Adrenal gland (tissue), 12 donors: Measurements from ENCODE around the gene ACADL. TPM values are rescaled to one million over a fixed set of nuclear protein-coding genes. Genes with fewer than 3 reads are reported as not detected.

Experiments used
- DNase-seq, 7 donors: peaks; one replicate each; pipeline ENCODE4 v3.0.0-alpha.2; 2019 to 2020
- H3K27ac ChIP-seq, 5 donors: fragments of 200-600 bp; sonication (generic) in 4 of 5; 1 replicate in 3 of 5; 2 replicates in 2 of 5; pipeline versions ENCODE4 v1.5.1 to v1.8.0; 2016 to 2020; ENCODE audit warnings: mild to moderate bottlenecking in 1 of 5
- H3K27me3 ChIP-seq: fragments of 200-600 bp; 2 replicates; pipeline ENCODE4 v1.8.0; 2021
- H3K36me3 ChIP-seq, 2 donors: fragments of 200-600 bp; replicated peaks in 1 of 2; 1 replicate in 1 of 2; 2 replicates in 1 of 2; pipeline versions ENCODE4 v1.5.1 to v1.8.0; 2018 to 2022
- H3K4me1 ChIP-seq, 2 donors: fragments of 200-600 bp; replicated peaks in 1 of 2; 1 replicate in 1 of 2; 2 replicates in 1 of 2; pipeline versions ENCODE4 v1.5.1 to v1.8.0; 2018 to 2021
- H3K4me3 ChIP-seq, 4 donors: fragments of 200-600 bp; sonication (generic) in 3 of 4; one replicate each; pipeline ENCODE4 v1.5.1; 2016 to 2018
- H3K9me3 ChIP-seq, 3 donors: fragments of 200-600 bp; sonication (generic) in 1 of 3; replicated peaks in 1 of 3; 1 replicate in 2 of 3; 2 replicates in 1 of 3; pipeline versions ENCODE4 v1.5.1 to v1.8.0; 2016 to 2021
- POLR2A ChIP-seq, 2 donors: fragments of 450-650 bp; IDR thresholded peaks; one replicate each; pipeline ENCODE4 v1.6.1; 2017; ENCODE audit warnings: antibody characterized with exemption in 2 of 2, mild to moderate bottlenecking in 2 of 2, moderate library complexity in 1 of 2
- WGBS, 4 donors: extraction: QIAGEN DNeasy Blood & Tissue Kit in 2 of 4; methylation state at CpG; one replicate each; pipeline versions ENCODE4 v1.1.5 to v1.1.7; 2013 to 2017; 5-methylcytosine and 5-hydroxymethylcytosine counted together
- intact Hi-C, 2 donors: fragments of 100-400 bp; cut with DNase I; formaldehyde crosslinking; loops; one replicate each; pipeline versions ENCODE4 v1.14.1 to v1.15.0; 2022 to 2023
- polyA plus RNA-seq, 3 donors: library from polyadenylated mRNA; stranded (reverse); fragments of 200-250 nt in 2 of 3; fragments of 350-450 nt in 1 of 3; fragmentation: Illumina TruSeq in 1 of 3; extraction: RNeasy Lipid Tissue Mini Kit (QIAGEN cat#74804) in 1 of 3; gene quantifications; one replicate each; pipeline ENCODE4 v1.2.3, GENCODE V29; 2013 to 2014
- total RNA-seq, 9 donors: library from RNA; depleted of rRNA in 4 of 9; stranded (reverse); fragments of >200 nt in 4 of 9; fragments of 120-200 nt in 1 of 9; fragmentation: NEBNext Ultra II Directional in 1 of 9; extraction: Animal tissue kit (Norgen Biotek cat#: 25700) in 1 of 9; gene quantifications; one replicate each; pipeline versions ENCODE4 v1.1.0 to v1.2.4, GENCODE V29; 2013 to 2023
- TF ChIP-seq, protein P1 (sequence below), 6 experiments: fragments of 450-650 bp in 4 of 6; fragments of 200-600 bp in 2 of 6; sonication (generic) in 1 of 6; IDR thresholded peaks; 1 replicate in 5 of 6; 2 replicates in 1 of 6; pipeline versions ENCODE4 v1.5.1 to v1.8.0; 2016 to 2021; ENCODE audit warnings: antibody characterized with exemption in 6 of 6, mild to moderate bottlenecking in 2 of 6, moderate library complexity in 1 of 6
- donor health status: healthy with polysubstance abuse.
- donor health status: Bipolar disorder and iron deficiency.
- donor health status: DM: yes; HTN: yes; CAD: no.
- donor health status: DM: no; HTN: no; CAD: no.
- donor health status: DM: no; HTN: no; CAD: no.
- donor health status: DM: yes; HTN: yes; CAD: no.

Gene ACADL
- total and polyA plus RNA-seq, 12 donors, result 0.06 to 5.4 (median 1.1) TPM; not detected in 1

DNA sequence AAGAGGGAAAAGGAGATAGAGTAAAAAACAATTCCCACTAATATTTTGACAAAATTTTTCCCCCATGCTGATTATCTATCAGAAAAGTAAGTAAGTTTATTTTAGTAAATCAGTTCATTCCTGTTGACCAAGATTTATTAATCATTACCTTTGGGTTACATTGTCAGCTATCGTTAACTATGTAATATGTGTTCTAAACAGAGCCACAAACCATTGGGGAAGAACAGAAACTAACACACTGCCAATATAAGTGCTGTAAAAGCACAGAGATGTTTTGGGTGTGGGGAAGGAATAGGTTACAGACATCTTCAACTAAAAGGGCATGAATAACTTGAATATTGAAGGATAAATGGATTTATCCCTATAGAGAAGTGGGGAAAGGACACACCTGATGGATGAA, 42.5 kb upstream of the ACADL start:
- TF ChIP-seq, protein P1, sequence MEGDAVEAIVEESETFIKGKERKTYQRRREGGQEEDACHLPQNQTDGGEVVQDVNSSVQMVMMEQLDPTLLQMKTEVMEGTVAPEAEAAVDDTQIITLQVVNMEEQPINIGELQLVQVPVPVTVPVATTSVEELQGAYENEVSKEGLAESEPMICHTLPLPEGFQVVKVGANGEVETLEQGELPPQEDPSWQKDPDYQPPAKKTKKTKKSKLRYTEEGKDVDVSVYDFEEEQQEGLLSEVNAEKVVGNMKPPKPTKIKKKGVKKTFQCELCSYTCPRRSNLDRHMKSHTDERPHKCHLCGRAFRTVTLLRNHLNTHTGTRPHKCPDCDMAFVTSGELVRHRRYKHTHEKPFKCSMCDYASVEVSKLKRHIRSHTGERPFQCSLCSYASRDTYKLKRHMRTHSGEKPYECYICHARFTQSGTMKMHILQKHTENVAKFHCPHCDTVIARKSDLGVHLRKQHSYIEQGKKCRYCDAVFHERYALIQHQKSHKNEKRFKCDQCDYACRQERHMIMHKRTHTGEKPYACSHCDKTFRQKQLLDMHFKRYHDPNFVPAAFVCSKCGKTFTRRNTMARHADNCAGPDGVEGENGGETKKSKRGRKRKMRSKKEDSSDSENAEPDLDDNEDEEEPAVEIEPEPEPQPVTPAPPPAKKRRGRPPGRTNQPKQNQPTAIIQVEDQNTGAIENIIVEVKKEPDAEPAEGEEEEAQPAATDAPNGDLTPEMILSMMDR (IDR thresholded peaks at IDR 0.05), result no peak
- TF ChIP-seq POLR2A (IDR thresholded peaks at IDR 0.05), result no peak
- 80 to 95% (median 83%) methylated on average over 1 of the region's 1 CpG for WGBS, 4 donors
- Histone ChIP-seq H3K36me3 (no peaks in the 10 kb centered on the region), H3K4me3 (no peak overlapping the region), H3K9me3 (no peaks in the 10 kb centered on the region), H3K27ac (no peak overlapping the region), H3K27me3 (no peaks in the 10 kb centered on the region), H3K4me1 (no peaks in the 10 kb centered on the region)
- no peak for DNase-seq
- intact Hi-C loops, result no loop called here

GRCh38 chr2:210264282-210264681, 39.0 kb upstream of the ACADL start:
- no peak for DNase-seq
- 57 to 88% (median 82%) methylated on average over 1 of the region's 1 CpG for WGBS, 4 donors
- H3K36me3 ChIP-seq, result no peaks in the 10 kb centered on the region
- H3K27ac ChIP-seq, result no peak overlapping the region
- H3K9me3 ChIP-seq, result no peaks in the 10 kb centered on the region
- H3K4me3 ChIP-seq, result no peak overlapping the region
- intact Hi-C loops, result no loop called here
- no peaks in the 10 kb centered on the region for H3K4me1 ChIP-seq
- H3K27me3 ChIP-seq, result no peaks in the 10 kb centered on the region
- TF ChIP-seq, protein P1 (IDR thresholded peaks at IDR 0.05), result no peak
- TF ChIP-seq POLR2A (IDR thresholded peaks at IDR 0.05), result no peak

GRCh38 chr2:210263841-210264240, 38.6 kb upstream of the ACADL start:
- H3K4me1 ChIP-seq, result no peaks in the 10 kb centered on the region
- no peak overlapping the region for H3K27ac ChIP-seq
- no peaks in the 10 kb centered on the region for H3K36me3 ChIP-seq
- no peak for TF ChIP-seq POLR2A (IDR thresholded peaks at IDR 0.05)
- TF ChIP-seq, protein P1 (IDR thresholded peaks at IDR 0.05), result no peak
- no peak overlapping the region for H3K4me3 ChIP-seq
- no peaks in the 10 kb centered on the region for H3K9me3 ChIP-seq
- intact Hi-C loops, result no loop called here
- WGBS, 4 donors, result 0 to 78% (median 77%) methylated on average over 1 to 2 of the region's 2 CpGs; no CpG with 5 or more reads in 1 of the 4 donors
- no peak for DNase-seq
- H3K27me3 ChIP-seq, result no peaks in the 10 kb centered on the region

DNA sequence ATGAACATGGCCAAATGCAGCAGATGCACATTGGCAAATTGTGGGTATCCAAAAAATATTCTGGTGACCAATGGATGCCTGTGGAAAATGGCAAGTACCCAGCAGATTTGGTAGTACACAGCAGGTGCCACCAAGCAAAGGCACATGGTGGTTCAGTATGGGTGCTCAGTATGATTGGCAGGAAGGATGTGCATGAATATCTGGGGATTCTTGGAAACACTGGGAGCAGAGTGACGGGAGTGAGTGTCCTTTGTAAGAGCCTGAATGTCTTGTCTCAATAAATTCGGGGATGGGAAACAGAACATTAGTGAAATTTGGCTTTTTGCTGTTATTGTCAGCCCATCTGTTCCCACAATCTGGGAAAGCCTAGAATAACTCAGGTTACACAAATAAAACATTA, 36.8 kb upstream of the ACADL start:
- H3K4me3 ChIP-seq, result no peak overlapping the region
- no peak for TF ChIP-seq POLR2A (IDR thresholded peaks at IDR 0.05)
- TF ChIP-seq, protein P1 (IDR thresholded peaks at IDR 0.05), result no peak
- no peaks in the 10 kb centered on the region for H3K36me3 ChIP-seq
- no peaks in the 10 kb centered on the region for H3K4me1 ChIP-seq
- H3K27ac ChIP-seq, result no peak overlapping the region
- H3K9me3 ChIP-seq, result no peaks in the 10 kb centered on the region
- intact Hi-C loops, result no loop called here
- no peaks in the 10 kb centered on the region for H3K27me3 ChIP-seq
- DNase-seq, result no peak
- 55 to 65% (median 59%) methylated on average over 2 of the region's 2 CpGs for WGBS, 4 donors
